HG03354 (cell line): Measurements from ENCODE around the gene CTDP1.
"Not testable (repeated sequence)": the region's sequence is repeated elsewhere in the genome, so short reads cannot be mapped to it uniquely, and the experiment has no call there.

Experiments
- ATAC-seq: cut with Tn5 transposase; IDR thresholded peaks from one replicate; pipeline ENCODE4 v1.9.1; 2021; ENCODE audit warnings: mild to moderate bottlenecking; ENCODE audit not compliant: unreplicated experiment, poor library complexity, severe bottlenecking

Gene CTDP1

GRCh38 chr18:79718878-79719477, 39.4 kb downstream of the CTDP1 start:
- ATAC-seq = no peak

GRCh38 chr18:79719478-79720358, 40.1 kb downstream of the CTDP1 start:
- not testable (repeated sequence) for ATAC-seq

- no peak for ATAC-seq
These were observed 40.7 kb downstream of the CTDP1 start for GRCh38 chr18:79720359-79720733.

GRCh38 chr18:79723036-79723435, 43.4 kb downstream of the CTDP1 start:
- no peak for ATAC-seq

GRCh38 chr18:79723628-79724027, 44.0 kb downstream of the CTDP1 start:
- no peak for ATAC-seq

GRCh38 chr18:79724299-79725080, 44.9 kb downstream of the CTDP1 start:
- no peak for ATAC-seq

GRCh38 chr18:79725486-79725885, 45.9 kb downstream of the CTDP1 start:
- ATAC-seq = no peak

- ATAC-seq = no peak
These were observed 47.1 kb downstream of the CTDP1 start for GRCh38 chr18:79726721-79727120.

GRCh38 chr18:79727211-79727610, 47.6 kb downstream of the CTDP1 start:
- ATAC-seq = no peak

GRCh38 chr18:79728931-79729586, 49.5 kb downstream of the CTDP1 start:
- no peak for ATAC-seq

GRCh38 chr18:79729611-79730010, 50.0 kb downstream of the CTDP1 start:
- no peak for ATAC-seq

- no peak for ATAC-seq
These were observed 51.2 kb downstream of the CTDP1 start for GRCh38 chr18:79730804-79731203.

- not testable (repeated sequence) for ATAC-seq
These were observed 52.5 kb downstream of the CTDP1 start for GRCh38 chr18:79731881-79732720.

GRCh38 chr18:79732721-79733025, 53.1 kb downstream of the CTDP1 start:
- no peak for ATAC-seq

GRCh38 chr18:79733135-79733701, 53.6 kb downstream of the CTDP1 start:
- no peak for ATAC-seq

- ATAC-seq = no peak
These were observed 54.6 kb downstream of the CTDP1 start for GRCh38 chr18:79733986-79734770.

- ATAC-seq = no peak
These were observed 55.7 kb downstream of the CTDP1 start for GRCh38 chr18:79735071-79735980.
